Heart left ventricle (tissue), 16 donors: ENCODE results near the gene TNFAIP2. TPM values are rescaled to one million over a fixed set of nuclear protein-coding genes. Genes with fewer than 3 reads are reported as not detected.

Experiments
- ATAC-seq, 4 donors: fragments of 200-7000 bp; cut with Tn5 transposase; one replicate each; pipeline ENCODE4 v1.9.1; 2020 to 2022; ENCODE audit warnings: moderate library complexity in 4 of 4, mild to moderate bottlenecking in 3 of 4, moderate number of reproducible peaks in 1 of 4
- DNase-seq, 5 donors: peaks; one replicate each; pipeline ENCODE4 v3.0.0-alpha.2; 2020
- H3K27ac ChIP-seq, 12 donors: fragments of 200-600 bp; sonication (generic) in 4 of 12; one replicate each; pipeline versions ENCODE4 v1.5.0 to v1.8.0; 2016 to 2022; ENCODE audit warnings: mild to moderate bottlenecking in 2 of 12
- H3K27me3 ChIP-seq, 9 donors: fragments of 200-600 bp; sonication (generic) in 2 of 9; one replicate each; pipeline versions ENCODE4 v1.5.1 to v1.8.0; 2016 to 2022; ENCODE audit warnings: mild to moderate bottlenecking in 3 of 9
- H3K36me3 ChIP-seq, 9 donors: fragments of 200-600 bp; sonication (generic) in 2 of 9; one replicate each; pipeline versions ENCODE4 v1.5.0 to v1.8.0; 2018 to 2022; ENCODE audit warnings: mild to moderate bottlenecking in 2 of 9
- H3K4me1 ChIP-seq, 12 donors: fragments of 200-600 bp; sonication (generic) in 4 of 12; one replicate each; pipeline versions ENCODE4 v1.5.0 to v1.8.0; 2016 to 2022; ENCODE audit warnings: mild to moderate bottlenecking in 3 of 12
- H3K4me3 ChIP-seq, 12 donors: fragments of 200-600 bp; sonication (generic) in 4 of 12; one replicate each; pipeline versions ENCODE4 v1.5.0 to v1.8.0; 2017 to 2022; ENCODE audit warnings: mild to moderate bottlenecking in 9 of 12, moderate library complexity in 4 of 12
- H3K9me3 ChIP-seq, 12 donors: fragments of 200-600 bp; sonication (generic) in 4 of 12; one replicate each; pipeline versions ENCODE4 v1.5.0 to v1.8.0; 2016 to 2022; ENCODE audit warnings: mild to moderate bottlenecking in 1 of 12
- POLR2A ChIP-seq, 2 donors: fragments of 450-650 bp; IDR thresholded peaks; one replicate each; pipeline ENCODE4 v1.6.1; 2017; ENCODE audit warnings: antibody characterized with exemption in 2 of 2, mild to moderate bottlenecking in 2 of 2, moderate library complexity in 2 of 2
- WGBS, 4 donors: extraction: QIAGEN DNeasy Blood & Tissue Kit in 2 of 4; methylation state at CpG; one replicate each; pipeline versions ENCODE4 v1.1.5 to v1.1.7; 2013 to 2018; 5-methylcytosine and 5-hydroxymethylcytosine counted together
- intact Hi-C, 10 donors: fragments of 100-400 bp; cut with DNase I; formaldehyde crosslinking; loops; one replicate each; pipeline versions ENCODE4 v1.11.1 to v1.14.2; 2022
- polyA plus RNA-seq, 2 donors: library from polyadenylated mRNA; stranded (reverse); fragments of 200-250 nt; gene quantifications; one replicate each; pipeline ENCODE4 v1.2.3, GENCODE V29; 2013
- total RNA-seq, 9 donors: library from RNA; depleted of rRNA in 2 of 9; stranded (reverse); fragments of >200 nt in 2 of 9; fragmentation: NEBNext Ultra II Directional in 3 of 9; extraction: Animal tissue kit (Norgen Biotek cat#: 25700) in 3 of 9; gene quantifications; one replicate each; pipeline versions ENCODE4 v1.1.0 to v1.2.4, GENCODE V29; 2016 to 2023
- TF ChIP-seq, protein P1 (sequence below), 12 donors: fragments of 200-600 bp; sonication (generic) in 4 of 12; IDR thresholded peaks; one replicate each; pipeline versions ENCODE4 v1.5.0 to v1.8.0; 2018 to 2022; ENCODE audit warnings: antibody characterized with exemption in 12 of 12, mild to moderate bottlenecking in 5 of 12
- donor health status: ischemic (EF 13 %, LVEDD 7.1; RV severe dilation, severe dysfunction).
- donor health status: healthy with polysubstance abuse.
- donor health status: DM: no; HTN: yes; CAD: no.
- donor health status: DM: no; HTN: no; CAD: no.
- donor health status: ischemic (EF 25% LVEDD 6.9; RV normal size, moderate dysfunction).
- donor health status: ischemic (EF 25% LVEDD 5.7; RV mildly dilated, moderate dysfunction).
- donor health status: healthy.
- donor health status: DM: yes; HTN: yes; CAD: no.
- donor health status: ischemic (EF 35%, LVEDD 5.7; RV mildly dilated, moderate dysfunction).
- donor health status: nonischemic (EF 11% LVEDD 7.7; RV severe dilation, severe dysfunction).
- donor health status: DM: yes; HTN: yes; CAD: no.
- donor health status: PGD.
- donor health status: ischemic (EF 29% LVEDD 5.4; RV normal size, mild dysfunction).
- donor health status: nonischemic (EF 23%, LVEDD 6.1; RV moderate dilation, normal function).

TNFAIP2 gene
- total and polyA plus RNA-seq, 11 donors = 22.0 to 253 (median 33.5) TPM

DNA sequence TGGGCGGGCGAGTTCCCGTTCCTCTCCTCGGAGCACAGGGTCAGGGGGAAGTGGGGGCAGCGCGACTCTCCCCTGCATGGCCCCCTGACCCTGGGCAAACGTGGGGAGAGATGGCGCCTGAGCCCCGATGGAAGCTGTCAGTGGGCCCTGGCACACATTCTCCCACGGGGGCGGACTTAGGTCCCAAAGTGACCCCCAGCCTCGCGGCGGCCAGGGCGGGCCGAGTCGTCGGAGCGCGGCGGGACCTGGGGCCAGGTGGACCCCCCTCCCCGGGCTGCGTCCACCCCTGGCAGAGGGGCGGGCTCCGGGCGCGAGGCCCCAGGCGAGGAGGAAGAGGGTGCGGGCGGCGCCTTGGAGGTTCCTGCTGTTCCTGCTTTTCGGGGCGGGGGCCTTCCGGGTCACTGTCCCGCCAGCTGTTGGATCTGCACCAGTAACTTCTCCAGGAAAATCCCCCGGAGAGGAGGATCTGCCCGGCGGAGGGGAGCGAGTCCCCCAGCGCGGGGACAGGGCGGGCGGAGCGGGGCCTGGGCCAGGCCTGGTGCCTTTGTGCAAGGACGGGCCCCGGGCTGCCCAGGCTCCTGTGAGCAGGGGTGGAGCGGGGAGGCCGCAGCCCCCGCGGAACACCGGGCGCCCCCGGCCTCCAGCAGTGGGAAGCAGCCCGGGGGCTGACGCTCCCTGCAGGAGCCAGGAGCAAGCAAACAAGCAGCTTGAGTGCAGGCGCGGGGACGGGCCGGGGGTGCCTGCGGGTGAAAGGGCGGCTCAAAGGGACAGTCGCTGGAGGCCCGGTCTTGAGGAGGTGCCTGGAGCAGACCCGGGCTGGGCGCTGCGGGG, 15.3 kb downstream of the TNFAIP2 start:
- WGBS, 4 donors = 39 to 57% (median 54%) methylated on average over 27 to 66 of the region's 66 CpGs
- H3K4me1 ChIP-seq = peaks cover 0 to 35% (median 16%) of the 10 kb centered on the region in 12 donors
- intact Hi-C loops = no loop called here
- DNase-seq (no peak), ATAC-seq (peak in 2 of 4 donors; percentile 28 to 37)
- TF ChIP-seq, protein P1, sequence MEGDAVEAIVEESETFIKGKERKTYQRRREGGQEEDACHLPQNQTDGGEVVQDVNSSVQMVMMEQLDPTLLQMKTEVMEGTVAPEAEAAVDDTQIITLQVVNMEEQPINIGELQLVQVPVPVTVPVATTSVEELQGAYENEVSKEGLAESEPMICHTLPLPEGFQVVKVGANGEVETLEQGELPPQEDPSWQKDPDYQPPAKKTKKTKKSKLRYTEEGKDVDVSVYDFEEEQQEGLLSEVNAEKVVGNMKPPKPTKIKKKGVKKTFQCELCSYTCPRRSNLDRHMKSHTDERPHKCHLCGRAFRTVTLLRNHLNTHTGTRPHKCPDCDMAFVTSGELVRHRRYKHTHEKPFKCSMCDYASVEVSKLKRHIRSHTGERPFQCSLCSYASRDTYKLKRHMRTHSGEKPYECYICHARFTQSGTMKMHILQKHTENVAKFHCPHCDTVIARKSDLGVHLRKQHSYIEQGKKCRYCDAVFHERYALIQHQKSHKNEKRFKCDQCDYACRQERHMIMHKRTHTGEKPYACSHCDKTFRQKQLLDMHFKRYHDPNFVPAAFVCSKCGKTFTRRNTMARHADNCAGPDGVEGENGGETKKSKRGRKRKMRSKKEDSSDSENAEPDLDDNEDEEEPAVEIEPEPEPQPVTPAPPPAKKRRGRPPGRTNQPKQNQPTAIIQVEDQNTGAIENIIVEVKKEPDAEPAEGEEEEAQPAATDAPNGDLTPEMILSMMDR (IDR thresholded peaks at IDR 0.05) = no peak
- TF ChIP-seq POLR2A (IDR thresholded peaks at IDR 0.05) = no peak
- peaks cover 0 to 16% (median 4%) of the 10 kb centered on the region in 9 donors for H3K27me3 ChIP-seq
- peak overlapping the region in 9 of 12 donors; percentile 2 to 44 (median 35) for H3K4me3 ChIP-seq
- H3K9me3 ChIP-seq = no peaks in the 10 kb centered on the region
- H3K36me3 ChIP-seq = peaks cover 2 to 37% (median 20%) of the 10 kb centered on the region in 9 donors
- peak overlapping the region in 6 of 12 donors; percentile 0 to 42 (median 31) for H3K27ac ChIP-seq

DNA sequence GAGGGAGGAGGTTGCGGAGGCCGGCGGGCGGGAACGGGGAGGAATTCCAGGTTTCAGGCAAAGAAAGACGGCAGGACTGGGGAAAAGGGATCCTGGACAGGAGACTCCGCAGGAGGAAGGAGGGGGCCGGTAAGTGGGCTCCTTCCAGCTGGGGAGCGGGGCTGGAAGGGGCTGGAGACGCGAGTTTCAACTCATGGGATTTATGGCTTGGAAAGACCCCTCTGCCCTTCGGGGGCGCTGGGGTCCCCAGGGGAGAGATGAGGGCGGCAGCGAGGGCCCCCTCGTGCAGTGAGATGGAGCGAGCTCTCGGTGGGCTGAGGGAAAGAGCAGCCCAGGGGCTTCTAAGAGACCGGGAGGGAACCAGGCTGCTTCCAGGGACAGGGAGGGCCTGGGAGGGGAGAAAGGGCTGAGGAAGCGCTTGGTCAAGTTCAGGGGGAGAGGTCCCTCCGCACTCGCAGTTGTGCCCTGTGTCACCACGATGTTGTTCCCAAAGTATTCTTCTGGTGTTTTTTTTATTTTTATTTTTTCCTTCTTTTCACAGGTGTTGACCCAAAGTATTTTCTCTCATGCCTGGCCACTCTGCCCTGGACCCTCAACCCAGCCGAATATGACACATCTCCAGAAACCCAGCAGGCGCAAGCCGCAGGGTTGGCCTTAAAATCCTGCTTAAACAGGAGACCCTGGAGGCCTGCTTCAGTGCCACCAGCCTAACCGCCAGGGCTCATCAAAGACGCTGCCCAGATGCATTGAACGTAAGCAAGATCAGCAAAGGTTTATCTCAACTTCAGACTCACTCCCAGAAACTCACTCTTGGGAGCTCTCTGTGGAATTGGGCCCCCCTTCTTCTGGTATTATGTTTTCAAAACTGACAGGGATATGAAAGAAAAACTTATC, 16.1 kb downstream of the TNFAIP2 start:
- Histone ChIP-seq H3K9me3 (no peaks in the 10 kb centered on the region), H3K4me3 (peak overlapping the region in 9 of 12 donors; percentile 2 to 44 (median 35)), H3K4me1 (peaks cover 0 to 35% (median 16%) of the 10 kb centered on the region in 12 donors), H3K27ac (peak overlapping the region in 2 of 12 donors; percentile 40 to 42), H3K27me3 (peaks cover 0 to 25% (median 7%) of the 10 kb centered on the region in 9 donors), H3K36me3 (peaks cover 0 to 28% (median 13%) of the 10 kb centered on the region in 9 donors)
- intact Hi-C loops = loop anchor here in 5 of 10 donors (2.0 to 5.0 kb wide), 2 partner anchors 32 to 35 kb away; no protein-coding TSS in a partner anchor
- DNase-seq = no peak
- no peak for TF ChIP-seq POLR2A (IDR thresholded peaks at IDR 0.05)
- TF ChIP-seq, protein P1 (IDR thresholded peaks at IDR 0.05) = no peak
- WGBS, 4 donors = 66 to 74% (median 69%) methylated on average over 29 of the region's 29 CpGs
- no peak for ATAC-seq

DNA sequence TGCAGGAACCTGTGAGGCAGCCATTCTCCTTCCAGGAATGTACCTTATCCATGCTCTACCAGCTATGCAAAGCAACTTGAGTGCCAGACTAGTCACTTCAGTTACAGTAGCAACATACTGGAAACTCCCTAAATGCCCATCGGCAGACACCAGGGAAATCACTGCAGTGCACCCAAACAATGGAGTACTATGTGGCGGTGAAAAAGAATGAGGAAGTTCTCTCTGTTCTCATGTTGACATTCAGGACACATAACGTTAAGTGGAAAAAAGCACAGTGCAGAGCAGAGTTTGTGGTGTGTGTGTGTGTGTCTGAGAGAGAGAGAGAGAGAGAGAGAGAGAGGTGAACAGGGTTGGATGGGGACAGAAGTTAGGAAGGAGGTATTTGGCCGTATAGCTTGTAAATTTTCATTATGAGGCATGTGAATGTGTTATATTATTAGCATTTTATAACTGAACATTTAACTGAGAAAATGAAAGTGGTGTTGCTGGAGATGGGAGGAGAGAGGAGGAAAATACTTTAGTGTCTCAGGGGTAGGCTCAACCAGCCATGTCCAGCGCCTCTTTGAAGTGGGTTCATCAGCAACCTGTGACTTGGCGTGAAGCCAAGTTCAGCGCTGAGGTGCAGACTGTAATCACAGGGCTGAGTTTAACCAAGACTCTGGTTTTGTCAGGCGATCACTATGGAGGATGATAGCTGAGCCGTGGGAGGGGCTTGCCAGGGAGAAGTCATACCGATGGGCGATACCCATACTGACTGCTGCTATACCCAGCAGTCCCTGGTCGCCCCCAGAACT, 17.3 kb downstream of the TNFAIP2 start:
- DNase-seq (no peak), ATAC-seq (no peak)
- Histone ChIP-seq H3K4me1 (peaks cover 0 to 35% (median 16%) of the 10 kb centered on the region in 12 donors), H3K27ac (no peak overlapping the region), H3K9me3 (no peaks in the 10 kb centered on the region), H3K36me3 (peaks cover 0 to 17% (median 4%) of the 10 kb centered on the region in 9 donors), H3K27me3 (peaks cover 0 to 29% (median 7%) of the 10 kb centered on the region in 9 donors), H3K4me3 (no peak overlapping the region)
- WGBS, 4 donors = 54 to 61% (median 55%) methylated on average over 12 of the region's 12 CpGs
- no peak for TF ChIP-seq POLR2A (IDR thresholded peaks at IDR 0.05)
- TF ChIP-seq, protein P1 (IDR thresholded peaks at IDR 0.05) = no peak
- intact Hi-C loops = loop anchor here in 5 of 10 donors (2.0 to 5.0 kb wide), 2 partner anchors 33 to 36 kb away; no protein-coding TSS in a partner anchor
